ENCODE measurements around the gene PEAK3.

PEAK3 gene

GRCh38 chr19:2320939-2321338, 39.0 kb upstream of the PEAK3 start:
- no peak for TF ChIP-seq GATA2 (IDR thresholded peaks at IDR 0.05; ENCODE audit: low read depth, low read length)
- TF ChIP-seq GATA3 (IDR thresholded peaks at IDR 0.05; ENCODE audit: low read depth, low read length): no peak

GRCh38 chr19:2320049-2320448, 38.1 kb upstream of the PEAK3 start:
- no peak for TF ChIP-seq GATA2 (IDR thresholded peaks at IDR 0.05; ENCODE audit: low read depth, low read length)
- no peak for TF ChIP-seq GATA3 (IDR thresholded peaks at IDR 0.05; ENCODE audit: low read depth, low read length)

GRCh38 chr19:2319551-2319950, 37.6 kb upstream of the PEAK3 start:
- TF ChIP-seq GATA3 (IDR thresholded peaks at IDR 0.05; ENCODE audit: low read depth, low read length) (no peak), GATA2 (IDR thresholded peaks at IDR 0.05; ENCODE audit: low read depth, low read length) (no peak)

- TF ChIP-seq GATA2 (IDR thresholded peaks at IDR 0.05; ENCODE audit: low read depth, low read length) (no peak), GATA3 (IDR thresholded peaks at IDR 0.05; ENCODE audit: low read depth, low read length) (no peak)
Measured at GRCh38 chr19:2318923-2319322, 36.9 kb upstream of the PEAK3 start.

- TF ChIP-seq GATA3 (IDR thresholded peaks at IDR 0.05; ENCODE audit: low read depth, low read length) (no peak), GATA2 (IDR thresholded peaks at IDR 0.05; ENCODE audit: low read depth, low read length) (no peak)
Measured at GRCh38 chr19:2317756-2318155, 35.8 kb upstream of the PEAK3 start.

- TF ChIP-seq GATA2 (IDR thresholded peaks at IDR 0.05; ENCODE audit: low read depth, low read length) (no peak), GATA3 (IDR thresholded peaks at IDR 0.05; ENCODE audit: low read depth, low read length) (no peak)
Measured at GRCh38 chr19:2317300-2317699, 35.3 kb upstream of the PEAK3 start.

GRCh38 chr19:2315818-2316353, 33.9 kb upstream of the PEAK3 start:
- TF ChIP-seq GATA3 (IDR thresholded peaks at IDR 0.05; ENCODE audit: low read depth, low read length) (no peak), GATA2 (IDR thresholded peaks at IDR 0.05; ENCODE audit: low read depth, low read length) (no peak)

- TF ChIP-seq GATA2 (IDR thresholded peaks at IDR 0.05; ENCODE audit: low read depth, low read length): no peak
- no peak for TF ChIP-seq GATA3 (IDR thresholded peaks at IDR 0.05; ENCODE audit: low read depth, low read length)
Measured at GRCh38 chr19:2315121-2315817, 33.3 kb upstream of the PEAK3 start.

GRCh38 chr19:2312820-2313501, 31.0 kb upstream of the PEAK3 start:
- TF ChIP-seq GATA3 (IDR thresholded peaks at IDR 0.05; ENCODE audit: low read depth, low read length) (no peak), GATA2 (IDR thresholded peaks at IDR 0.05; ENCODE audit: low read depth, low read length) (no peak)

GRCh38 chr19:2311093-2311492, 29.1 kb upstream of the PEAK3 start:
- TF ChIP-seq GATA3 (IDR thresholded peaks at IDR 0.05; ENCODE audit: low read depth, low read length) (no peak), GATA2 (IDR thresholded peaks at IDR 0.05; ENCODE audit: low read depth, low read length) (no peak)

GRCh38 chr19:2309734-2310362, 27.9 kb upstream of the PEAK3 start:
- TF ChIP-seq GATA3 (IDR thresholded peaks at IDR 0.05; ENCODE audit: low read depth, low read length): no peak
- no peak for TF ChIP-seq GATA2 (IDR thresholded peaks at IDR 0.05; ENCODE audit: low read depth, low read length)

- TF ChIP-seq GATA3 (IDR thresholded peaks at IDR 0.05; ENCODE audit: low read depth, low read length) (no peak), GATA2 (IDR thresholded peaks at IDR 0.05; ENCODE audit: low read depth, low read length) (no peak)
Measured at GRCh38 chr19:2308114-2308556, 26.2 kb upstream of the PEAK3 start, which contains the start of gene LINGO3. Gene LINGO3, minus strand, starts transcription at chr19:2308154. Its CDS starts 16,378 bp downstream, at chr19:2291776.

GRCh38 chr19:2307518-2308012, 25.6 kb upstream of the PEAK3 start:
- no peak for TF ChIP-seq GATA2 (IDR thresholded peaks at IDR 0.05; ENCODE audit: low read depth, low read length)

- TF ChIP-seq GATA3 (IDR thresholded peaks at IDR 0.05; ENCODE audit: low read depth, low read length) (no peak), GATA2 (IDR thresholded peaks at IDR 0.05; ENCODE audit: low read depth, low read length) (no peak)
Measured at GRCh38 chr19:2306971-2307370, 25.0 kb upstream of the PEAK3 start.
